Gastrocnemius medialis (tissue), 4 donors: ENCODE measurements around the gene CALCB.

ENCODE experiments used
- CTCF ChIP-seq, 5 experiments: fragments of 450-650 bp in 3 of 5; fragments of 200-600 bp in 2 of 5; sonication (generic) in 2 of 5; IDR thresholded peaks in 4 of 5; conservative IDR thresholded peaks in 1 of 5; 1 replicate in 4 of 5; 2 replicates in 1 of 5; pipeline ENCODE4 v1.5.1; 2016 to 2019; ENCODE audit warnings: antibody characterized with exemption in 5 of 5, mild to moderate bottlenecking in 3 of 5, moderate library complexity in 3 of 5
- POLR2A ChIP-seq, 2 donors: fragments of 450-650 bp; IDR thresholded peaks; one replicate each; pipeline ENCODE4 v1.6.1; 2017; ENCODE audit warnings: antibody characterized with exemption in 2 of 2, mild to moderate bottlenecking in 2 of 2, moderate library complexity in 2 of 2

DNA sequence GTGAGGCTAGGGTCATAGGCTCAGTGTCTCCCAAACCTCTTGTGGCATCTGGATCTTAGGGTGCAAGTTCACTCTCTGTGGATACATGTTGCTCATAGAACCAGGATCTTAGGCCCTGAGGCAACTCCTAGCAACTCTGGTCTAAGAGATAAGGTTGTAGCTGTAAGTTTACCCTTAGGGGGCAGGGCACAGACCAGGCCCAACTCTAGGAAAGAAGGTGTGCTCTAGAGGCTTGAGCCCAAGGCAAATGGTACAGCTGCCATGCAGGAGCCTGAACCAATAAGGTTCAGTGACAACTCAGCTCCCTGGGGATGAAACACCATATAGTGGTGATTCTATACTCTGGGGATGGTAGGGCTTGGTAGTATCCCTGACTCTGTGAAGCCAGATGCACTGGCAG is 17.8 kb downstream of the CALCB start:
- TF ChIP-seq CTCF (IDR thresholded peaks at IDR 0.05 in 4 of 5, conservative IDR thresholded peaks at IDR 0.05 in 1 of 5) (no peak), POLR2A (IDR thresholded peaks at IDR 0.05) (no peak)
